DMS53 (cell line): ENCODE measurements around the gene SSTR3.
"Not testable (repeated sequence)": the region's sequence is repeated elsewhere in the genome, so short reads cannot be mapped to it uniquely, and the experiment has no call there.

Source experiments
- DNase-seq: peaks from one replicate; lab custom pipeline; 2025; lab: John Stamatoyannopoulos, UW

Gene SSTR3

GRCh38 chr22:37210041-37210803, 2.1 kb downstream of the SSTR3 start:
- DNase-seq: no peak

- no peak for DNase-seq
Measured at GRCh38 chr22:37209140-37209845, 3.0 kb downstream of the SSTR3 start.

GRCh38 chr22:37208401-37209139, 3.7 kb downstream of the SSTR3 start:
- no peak for DNase-seq

GRCh38 chr22:37207981-37208380, 4.3 kb downstream of the SSTR3 start:
- DNase-seq: no peak

- no peak for DNase-seq
Measured at GRCh38 chr22:37206841-37207821, 5.1 kb downstream of the SSTR3 start.

- DNase-seq: no peak
Measured at GRCh38 chr22:37206118-37206840, 6.0 kb downstream of the SSTR3 start.

- no peak for DNase-seq
Measured at GRCh38 chr22:37205046-37205445, 7.2 kb downstream of the SSTR3 start.

- no peak for DNase-seq
Measured at GRCh38 chr22:37204045-37204655, 8.1 kb downstream of the SSTR3 start.

- DNase-seq: no peak
Measured at GRCh38 chr22:37203354-37204044, 8.8 kb downstream of the SSTR3 start.

- no peak for DNase-seq
Measured at GRCh38 chr22:37202716-37203115, 9.6 kb downstream of the SSTR3 start.

GRCh38 chr22:37202001-37202555, 10.2 kb downstream of the SSTR3 start:
- no peak for DNase-seq

- not testable (repeated sequence) for DNase-seq
Measured at GRCh38 chr22:37201443-37201820, 10.8 kb downstream of the SSTR3 start.

- peak; percentile 64 for DNase-seq
Measured at GRCh38 chr22:37199760-37200108, 12.5 kb downstream of the SSTR3 start.

- DNase-seq: peak; percentile 91
Measured at GRCh38 chr22:37199103-37199759, 13.0 kb downstream of the SSTR3 start.

- DNase-seq: peak; percentile 48
Measured at GRCh38 chr22:37198258-37199102, 13.8 kb downstream of the SSTR3 start.

GRCh38 chr22:37197451-37198257, 14.6 kb downstream of the SSTR3 start:
- DNase-seq: peak; percentile 33
